OCI-M1 (cell line): ENCODE results near the gene CDH12.

Experiments used
- DNase-seq: peaks from one replicate; lab custom pipeline; 2025; lab: John Stamatoyannopoulos, UW

CDH12 gene

DNA sequence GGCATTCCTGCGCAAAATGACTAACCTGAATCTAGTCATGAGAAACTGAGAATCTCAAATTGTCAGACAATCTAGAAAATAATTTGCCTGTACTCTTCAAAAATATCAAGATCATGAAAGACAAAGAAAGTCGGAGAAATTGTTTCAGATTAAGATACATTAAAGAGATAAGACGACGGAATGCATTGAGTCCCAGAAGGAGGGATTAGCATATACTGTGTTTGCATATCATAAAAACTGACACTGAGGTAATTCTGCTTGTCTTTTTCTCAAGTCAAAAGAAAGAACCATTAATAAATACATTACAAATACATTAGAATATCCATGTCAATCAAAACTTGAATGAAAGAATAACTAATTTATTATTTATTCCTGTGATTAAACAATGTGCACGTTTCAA, 88.4 kb downstream of the CDH12 start:
- DNase-seq: no peak

GRCh38 chr5:22757776-22758175, 95.4 kb downstream of the CDH12 start:
- DNase-seq: no peak

- peak; percentile 31 for DNase-seq
These were observed 99.0 kb downstream of the CDH12 start for GRCh38 chr5:22754155-22754554.

- no peak for DNase-seq
These were observed 101.6 kb downstream of the CDH12 start for GRCh38 chr5:22751536-22751935.

DNA sequence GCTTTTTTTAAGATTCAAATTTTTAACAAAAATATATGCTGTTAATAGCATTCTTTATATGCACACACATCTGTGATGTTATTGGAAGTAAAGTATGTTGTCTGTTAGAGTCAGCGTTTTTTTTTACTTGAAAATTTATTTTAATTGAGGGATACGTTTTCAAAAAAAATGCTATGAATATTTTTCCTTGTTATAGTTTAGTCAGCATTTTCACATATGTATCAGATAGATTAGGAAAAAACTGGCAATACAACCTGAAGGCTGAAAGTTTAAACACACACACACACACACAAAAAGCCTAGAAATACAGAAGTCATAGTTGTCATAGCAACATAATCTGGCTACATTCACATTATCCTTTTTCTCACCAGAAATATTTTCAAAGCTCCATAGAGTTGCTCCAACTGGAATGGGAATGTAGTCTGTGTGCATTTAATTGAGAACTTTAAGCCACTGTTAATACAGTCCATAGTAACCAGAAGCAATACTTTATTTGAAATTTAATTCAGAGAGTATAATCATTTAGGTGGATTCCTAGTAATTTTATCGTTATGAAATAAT, 116.6 kb downstream of the CDH12 start:
- no peak for DNase-seq

- no peak for DNase-seq
These were observed 118.2 kb downstream of the CDH12 start for GRCh38 chr5:22734907-22735306.

GRCh38 chr5:22728610-22729009, 124.5 kb downstream of the CDH12 start:
- DNase-seq: no peak

DNA sequence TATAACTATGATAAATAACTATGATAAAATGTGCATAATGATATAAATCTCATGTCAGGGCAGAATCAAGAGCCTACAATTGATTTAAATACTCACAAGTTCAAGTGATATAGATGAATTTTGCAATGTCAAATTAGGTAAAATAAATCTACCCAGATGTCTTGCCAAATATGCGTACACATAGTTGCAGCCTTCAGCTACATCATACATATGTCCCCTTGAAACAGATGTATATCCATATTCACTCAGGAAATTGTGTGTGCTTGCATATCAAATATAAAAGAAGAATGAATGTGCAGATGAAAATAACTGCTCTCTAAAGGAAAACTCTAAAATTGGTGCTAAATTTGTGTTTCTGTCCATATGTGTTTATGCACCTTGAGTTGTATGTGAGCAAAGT, 130.7 kb downstream of the CDH12 start:
- DNase-seq: no peak

- no peak for DNase-seq
These were observed 131.1 kb downstream of the CDH12 start for GRCh38 chr5:22722056-22722455.

- DNase-seq: no peak
These were observed 133.3 kb downstream of the CDH12 start for GRCh38 chr5:22719842-22720241.

DNA sequence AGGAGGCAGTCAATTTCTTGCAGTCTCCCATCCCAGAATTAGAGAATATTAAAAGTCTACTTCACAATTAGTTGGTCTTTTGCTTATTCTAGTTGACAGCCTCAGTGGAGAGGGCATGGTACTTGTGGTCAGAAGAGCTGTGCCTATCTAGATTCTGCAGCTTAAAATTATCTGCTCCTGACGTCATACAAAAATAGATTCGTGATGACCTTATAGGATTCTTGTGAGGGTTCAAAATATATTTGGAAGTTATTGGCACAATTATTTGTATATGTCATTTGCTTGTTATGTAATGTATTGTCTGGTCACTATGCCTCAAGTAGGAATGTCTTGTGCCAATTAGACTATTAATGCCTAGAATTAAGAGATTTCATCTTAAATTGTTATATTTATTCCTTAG, 142.5 kb downstream of the CDH12 start:
- DNase-seq: peak; percentile 17

GRCh38 chr5:22709743-22710142, 143.4 kb downstream of the CDH12 start:
- DNase-seq: no peak

GRCh38 chr5:22708770-22709328, 144.3 kb downstream of the CDH12 start:
- no peak for DNase-seq

- DNase-seq: no peak
These were observed 146.2 kb downstream of the CDH12 start for GRCh38 chr5:22706901-22707300.

- DNase-seq: no peak
These were observed 153.8 kb downstream of the CDH12 start for GRCh38 chr5:22699319-22699718.

GRCh38 chr5:22693121-22693520, 160.0 kb downstream of the CDH12 start:
- no peak for DNase-seq

GRCh38 chr5:22683050-22683449, 170.1 kb downstream of the CDH12 start:
- DNase-seq: no peak

- DNase-seq: no peak
These were observed 174.3 kb downstream of the CDH12 start for GRCh38 chr5:22678886-22679285.

DNA sequence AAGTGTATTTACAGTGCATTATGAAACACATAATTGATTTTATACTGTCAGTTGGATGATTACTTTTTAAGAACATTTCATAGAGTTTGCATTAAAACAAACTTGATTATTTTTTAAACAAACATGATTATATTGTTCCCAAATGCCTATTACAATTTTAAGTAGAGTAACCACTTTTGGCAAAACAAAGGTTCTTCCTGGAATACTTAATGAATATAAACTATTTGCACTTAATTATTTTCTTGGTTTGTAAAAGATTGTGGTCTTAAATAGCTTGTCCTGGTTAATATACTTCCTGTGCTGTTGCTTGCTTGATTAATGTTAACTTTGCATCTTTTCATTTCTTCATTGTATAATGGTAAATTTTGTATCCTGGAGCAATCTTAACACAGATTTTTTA, 180.0 kb downstream of the CDH12 start:
- no peak for DNase-seq

- DNase-seq: peak; percentile 13
These were observed 183.8 kb downstream of the CDH12 start for GRCh38 chr5:22669345-22669744.

DNA sequence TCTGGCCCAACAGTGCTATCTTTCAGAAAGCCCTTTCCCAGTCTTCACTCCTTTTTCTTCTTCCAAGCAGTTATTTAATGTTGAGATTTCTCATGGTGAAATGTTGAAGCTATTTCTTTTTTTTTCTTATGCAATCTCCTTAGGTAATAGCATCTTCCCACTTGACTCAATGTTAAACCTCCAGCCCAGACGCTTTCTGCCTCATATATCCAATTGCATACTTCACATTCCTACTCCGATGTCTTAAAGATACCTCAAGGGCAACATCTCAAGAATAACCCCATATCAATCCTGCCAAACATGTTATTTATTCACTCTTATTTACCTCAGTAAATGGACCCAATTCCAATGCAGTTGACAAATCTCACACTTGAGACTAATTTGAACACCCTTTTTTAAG, 187.3 kb downstream of the CDH12 start:
- DNase-seq: no peak

GRCh38 chr5:22663134-22663533, 190.0 kb downstream of the CDH12 start:
- no peak for DNase-seq

GRCh38 chr5:22662391-22662790, 190.8 kb downstream of the CDH12 start:
- no peak for DNase-seq

- DNase-seq: peak; percentile 8
These were observed 201.8 kb downstream of the CDH12 start for GRCh38 chr5:22651355-22651754.
